ENCODE results near the gene KLRC4.

- TF ChIP-seq POLR2AphosphoS5 (IDR thresholded peaks at IDR 0.05; ENCODE audit: insufficient read depth in 1 of 2, low read depth in 1 of 2) (no peak), CTCF (IDR thresholded peaks at IDR 0.05) (no peak)
Observed at GRCh38 chr12:10361622-10362021, 47.9 kb downstream of the KLRC4 start.
